Measurements from ENCODE around the gene FAM83B.

GRCh38 chr6:54903884-54904283 is 57.3 kb downstream of the FAM83B start:
- TF ChIP-seq CTCF (IDR thresholded peaks at IDR 0.05; ENCODE audit: extremely low read depth in 1 of 2, insufficient read depth in 1 of 2, low read depth in 1 of 2, low read length in 2 of 2) (no peak), GATA2 (IDR thresholded peaks at IDR 0.05; ENCODE audit: insufficient read depth, insufficient read length, low read depth, low read length) (no peak), POLR2A (IDR thresholded peaks at IDR 0.05; ENCODE audit: low read depth, low read length) (no peak), MAX (IDR thresholded peaks at IDR 0.05; ENCODE audit: insufficient read depth, insufficient read length) (no peak), EZH2 (IDR thresholded peaks at IDR 0.05; ENCODE audit: borderline replicate concordance, low read depth, low read length, severe bottlenecking) (no peak), POLR2AphosphoS5 (IDR thresholded peaks at IDR 0.05; ENCODE audit: insufficient read depth, low read depth, low read length) (no peak), FOS (IDR thresholded peaks at IDR 0.05; ENCODE audit: borderline replicate concordance, insufficient read depth, low read length) (no peak), JUN (IDR thresholded peaks at IDR 0.05; ENCODE audit: borderline replicate concordance, insufficient read depth, insufficient read length, low read depth) (no peak)

Measured in endothelial cell of umbilical vein (primary cell).